GM21390 (cell line): ENCODE results near the gene PTGER4.

ENCODE experiments used
- ATAC-seq: cut with Tn5 transposase; IDR thresholded peaks from one replicate; pipeline ENCODE4 v1.9.1; 2021; ENCODE audit not compliant: unreplicated experiment

The PTGER4 gene

GRCh38 chr5:40669606-40670390 lies 9.9 kb upstream of the PTGER4 start:
- ATAC-seq, result no peak

DNA sequence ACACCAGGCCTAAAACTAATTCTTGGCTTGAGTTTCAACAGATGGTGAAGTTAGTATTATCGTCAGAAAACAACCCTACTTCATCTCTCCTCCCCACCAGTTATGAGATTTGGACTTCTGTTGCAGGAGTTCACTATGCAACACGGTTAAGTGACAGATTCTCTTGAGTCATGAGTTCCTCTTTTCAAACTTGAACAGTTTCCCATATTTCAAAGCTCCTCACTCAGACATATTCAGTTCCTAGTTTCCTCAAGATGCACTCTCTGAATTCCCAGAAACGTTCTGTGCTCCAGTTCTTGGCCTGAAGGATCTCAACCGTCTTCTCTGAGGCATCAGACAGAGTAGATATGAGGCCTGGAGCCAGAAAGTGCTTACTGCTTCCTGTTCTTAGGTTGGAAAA lies 7.3 kb upstream of the PTGER4 start:
- no peak for ATAC-seq

- no peak for ATAC-seq
Observed at GRCh38 chr5:40674661-40675235, 5.0 kb upstream of the PTGER4 start.

DNA sequence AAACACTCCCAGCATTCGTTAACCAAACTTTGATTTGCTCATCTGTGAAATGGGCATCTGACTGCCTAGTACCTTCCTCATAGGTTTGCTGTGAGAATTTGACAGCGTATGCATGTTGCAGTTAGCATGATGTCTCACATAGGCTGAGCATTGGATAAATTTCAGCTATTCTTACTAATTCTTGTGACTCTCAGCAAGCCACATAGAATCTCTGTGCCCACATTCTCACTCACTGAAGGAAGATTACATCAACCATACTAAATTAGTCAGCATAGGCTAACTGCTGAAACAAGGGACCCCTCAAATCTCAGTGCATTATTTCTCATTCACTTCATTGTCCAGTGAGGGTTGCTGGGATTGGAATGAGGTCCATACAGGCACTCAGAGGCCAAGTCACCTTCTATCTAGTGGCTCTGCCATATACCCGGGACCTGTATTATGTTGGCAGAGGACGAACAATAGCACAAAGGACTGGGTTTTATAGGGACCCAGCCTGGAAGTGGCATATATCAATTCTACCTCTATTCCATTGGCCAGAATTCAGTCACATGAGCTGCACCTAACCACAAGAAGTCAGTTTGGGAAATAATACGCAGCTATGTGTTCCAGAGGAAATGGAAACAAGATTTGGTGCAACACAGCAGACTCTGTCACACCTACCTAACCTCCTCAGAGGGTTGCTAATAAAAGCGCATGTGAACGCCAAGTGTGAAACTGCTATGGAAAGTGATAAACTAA lies 4.2 kb upstream of the PTGER4 start:
- ATAC-seq, result no peak

DNA sequence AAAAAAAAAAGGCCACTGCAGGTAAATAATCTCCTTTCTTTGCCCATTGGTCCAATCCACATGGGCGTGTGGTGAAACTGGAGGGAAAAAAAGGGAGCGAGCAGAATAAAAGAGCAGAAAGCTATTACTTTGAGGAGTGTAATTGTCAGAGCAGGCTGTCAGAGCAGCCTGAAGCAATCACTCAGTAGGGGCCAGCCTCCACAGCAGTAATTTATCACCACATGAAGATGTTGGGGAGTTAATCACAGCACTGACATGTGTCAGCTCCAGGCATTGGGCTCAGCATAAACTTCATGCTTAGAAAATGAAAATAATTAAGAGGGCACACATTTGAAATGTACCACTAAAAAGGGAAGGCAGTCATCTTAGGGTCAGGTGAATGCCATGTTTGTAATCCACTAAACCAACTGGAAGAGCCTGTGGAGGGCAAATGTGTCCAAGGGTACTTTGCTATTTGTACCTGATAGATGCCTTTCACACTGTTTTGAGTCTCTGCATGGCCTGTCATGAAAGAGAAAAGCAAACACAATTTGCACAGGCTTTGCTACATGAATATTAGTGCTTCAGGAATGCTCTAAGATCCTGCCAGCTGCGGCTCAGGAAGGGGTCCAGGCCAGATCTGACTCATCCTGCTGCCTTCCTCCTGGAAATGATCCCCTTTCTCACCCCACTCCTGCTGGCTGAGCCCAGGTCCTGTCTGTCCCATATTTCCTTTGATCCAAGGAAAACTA lies 2.9 kb upstream of the PTGER4 start:
- no peak for ATAC-seq

GRCh38 chr5:40677456-40677855 lies 2.3 kb upstream of the PTGER4 start:
- no peak for ATAC-seq

- ATAC-seq, result no peak
Observed at GRCh38 chr5:40678026-40678425, 1.7 kb upstream of the PTGER4 start.

GRCh38 chr5:40678460-40679147 lies 1.1 kb upstream of the PTGER4 start:
- no peak for ATAC-seq

DNA sequence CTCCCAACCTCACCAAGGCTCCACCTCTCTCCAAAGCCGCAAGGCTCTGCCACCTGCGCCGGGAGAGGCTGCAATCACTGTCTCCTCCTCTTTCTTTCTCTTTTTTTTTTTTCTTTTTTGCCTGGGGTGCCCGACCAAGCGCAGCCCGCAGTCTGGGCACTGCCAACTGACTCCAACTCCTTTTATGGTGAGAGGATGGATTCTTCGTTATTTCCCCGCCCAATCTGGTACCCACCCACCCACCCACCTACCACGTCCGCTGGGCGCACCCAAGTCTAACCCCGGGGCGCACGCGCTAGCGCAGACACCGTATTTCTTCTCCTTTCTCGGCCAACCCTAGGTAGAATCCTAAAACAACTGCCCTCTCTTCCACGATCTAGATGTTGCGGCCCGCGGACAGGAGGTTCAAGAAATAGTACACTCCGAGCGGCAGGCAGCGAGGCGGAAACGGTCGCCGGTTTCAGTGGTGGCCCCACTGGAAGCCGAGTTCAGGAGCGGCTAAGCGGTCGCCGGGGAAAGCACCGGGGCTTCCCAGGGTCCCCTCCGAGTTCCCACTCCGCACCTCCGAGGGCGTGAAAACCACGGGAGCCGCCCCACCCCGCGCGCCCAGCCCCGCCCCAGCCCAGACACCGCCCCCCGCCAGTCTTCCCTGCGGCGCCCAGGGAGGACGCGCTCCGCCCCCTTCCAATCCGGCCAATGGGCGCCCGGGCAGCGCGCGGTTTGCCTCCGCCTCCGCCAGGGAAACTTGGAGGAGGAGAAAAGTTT lies 385 bp upstream of the PTGER4 start:
- ATAC-seq, result peak; percentile 71

GRCh38 chr5:40680741-40681362 lies 1.1 kb downstream of the PTGER4 start:
- no peak for ATAC-seq

- peak; percentile 24 for ATAC-seq
Observed at GRCh38 chr5:40681363-40682153, 1.8 kb downstream of the PTGER4 start.

DNA sequence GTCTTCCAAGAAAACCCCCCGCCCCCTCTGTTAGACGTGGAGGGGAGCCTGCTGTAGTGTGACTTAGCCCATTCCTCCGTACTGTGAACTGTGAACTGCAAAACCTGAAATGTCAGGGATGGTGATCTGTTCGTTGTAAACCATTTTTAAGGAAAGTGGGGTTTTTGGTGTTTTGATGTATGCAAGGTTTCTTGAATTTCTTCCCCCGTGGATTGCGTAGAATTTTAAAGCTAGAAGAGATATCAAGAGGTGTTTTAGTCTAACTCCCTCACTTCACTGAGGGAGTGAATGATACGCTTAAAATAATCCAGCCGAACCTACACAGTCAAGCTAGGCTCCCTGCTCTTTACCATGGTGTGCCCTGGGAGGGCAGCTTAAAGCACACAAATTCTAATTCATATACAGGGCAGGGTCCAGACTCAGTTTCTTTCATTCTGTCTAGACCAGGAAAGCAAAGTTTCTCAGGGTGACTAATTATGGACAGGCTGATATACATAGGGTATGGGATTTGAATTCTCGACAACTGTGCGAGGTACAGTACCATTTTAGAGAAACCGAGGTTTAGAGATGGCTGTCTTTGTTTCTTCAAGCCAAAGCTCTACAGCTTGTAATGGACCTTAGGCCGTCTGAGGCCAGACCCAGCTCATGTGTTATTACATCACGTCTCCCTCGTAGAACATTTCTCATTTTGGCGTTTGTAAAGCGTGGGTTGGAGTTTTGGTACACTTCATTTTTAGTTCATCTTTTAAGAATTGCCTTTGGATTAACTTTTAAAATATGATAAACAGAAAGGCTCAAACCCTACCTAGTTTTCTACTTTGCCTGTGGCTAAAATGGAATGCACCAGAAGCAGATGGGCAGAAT lies 2.7 kb downstream of the PTGER4 start:
- no peak for ATAC-seq

DNA sequence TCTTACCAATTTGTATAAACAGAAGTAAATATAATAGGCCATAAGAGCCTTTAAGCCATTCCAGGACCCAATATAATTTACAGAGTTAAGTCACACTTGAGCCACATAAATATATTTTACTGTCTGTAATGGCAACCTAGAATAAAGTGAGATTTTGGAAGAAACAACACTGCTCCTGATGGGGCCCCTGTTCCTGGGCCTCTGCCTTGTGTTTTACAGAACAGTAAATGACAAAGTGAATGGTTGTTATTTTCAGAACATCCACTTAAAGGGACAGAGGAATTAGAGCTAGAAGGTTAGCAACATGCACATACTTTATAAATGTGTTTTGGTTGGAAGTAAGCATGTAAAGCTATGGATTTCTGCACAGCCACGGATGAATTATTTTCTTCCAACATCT lies 3.6 kb downstream of the PTGER4 start:
- ATAC-seq, result no peak

DNA sequence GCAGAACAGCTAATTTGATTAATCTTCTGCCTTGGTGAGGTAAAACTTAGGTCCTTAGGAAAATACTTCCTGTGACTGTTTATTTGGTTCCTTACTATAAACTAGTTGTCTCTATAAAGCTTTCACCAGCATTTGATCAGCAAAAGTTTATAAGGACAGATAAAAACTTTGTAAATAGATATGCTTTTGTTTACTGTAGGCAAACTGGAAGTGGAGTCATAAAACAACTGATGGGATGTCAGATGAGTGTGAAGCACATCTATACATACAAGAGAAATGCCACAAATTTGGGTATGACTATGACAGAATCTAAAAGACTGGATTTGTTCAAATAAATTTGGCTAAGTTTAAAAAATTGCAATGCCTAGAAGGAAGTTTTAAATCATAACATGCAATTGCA lies 5.5 kb downstream of the PTGER4 start:
- ATAC-seq, result no peak

GRCh38 chr5:40685976-40686486 lies 6.3 kb downstream of the PTGER4 start:
- no peak for ATAC-seq

- ATAC-seq, result no peak
Observed at GRCh38 chr5:40687321-40687720, 7.6 kb downstream of the PTGER4 start.

DNA sequence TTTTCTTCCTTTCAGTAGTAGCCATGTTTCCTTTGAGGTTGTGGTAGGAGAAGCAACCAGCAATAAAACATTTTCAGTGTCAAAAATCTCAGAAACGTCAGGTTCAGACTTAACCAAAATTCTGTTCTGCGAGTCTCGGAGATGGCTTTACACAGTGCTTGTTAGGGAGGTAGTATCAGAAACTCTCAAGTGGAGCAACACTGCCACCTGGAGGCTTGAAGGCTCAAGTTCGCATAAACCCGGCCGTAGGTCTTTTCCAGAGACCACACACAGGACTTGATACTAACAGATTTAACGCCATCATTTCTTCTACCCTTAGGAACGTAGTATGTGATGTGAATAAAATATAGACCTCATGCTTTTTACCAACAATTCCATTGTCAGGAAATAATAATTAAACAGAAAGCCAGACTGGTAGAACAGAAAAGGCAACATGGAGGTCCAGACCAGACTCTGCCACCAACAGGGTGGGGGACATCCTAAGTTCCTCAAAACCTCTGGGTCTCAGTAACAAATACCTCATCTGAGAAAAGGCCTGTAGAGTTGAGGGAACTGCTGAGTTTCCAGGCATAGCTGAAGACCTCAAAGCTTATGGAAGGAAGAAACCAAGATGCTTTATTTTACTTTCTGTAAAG lies 8.5 kb downstream of the PTGER4 start:
- ATAC-seq, result peak; percentile 85
